H9 (cell line): ENCODE measurements around the gene TMEM80. TPM values are rescaled to one million over a fixed set of nuclear protein-coding genes. Genes with fewer than 3 reads are reported as not detected.
"Not testable (repeated sequence)": the region's sequence is repeated elsewhere in the genome, so short reads cannot be mapped to it uniquely, and the experiment has no call there.

Experiments used
- DNase-seq: peaks from one replicate; pipeline ENCODE4 v3.0.0-alpha.2; 2017
- H2AFZ ChIP-seq: one replicate; pipeline ENCODE4 v1.6.1; 2013; ENCODE audit warnings: mild to moderate bottlenecking, low read length, control low read depth, moderate library complexity
- H2AK5ac ChIP-seq: 2 replicates; pipeline ENCODE4 v1.6.1; 2013; ENCODE audit warnings: low read length, control low read depth, mixed read lengths; ENCODE audit not compliant: insufficient read length
- H2BK120ac ChIP-seq: one replicate; pipeline ENCODE4 v1.6.1; 2013; ENCODE audit warnings: low read depth, mild to moderate bottlenecking, low read length, control low read depth, inconsistent platforms; ENCODE audit not compliant: poor library complexity, severe bottlenecking
- H2BK12ac ChIP-seq: 2 replicates; pipeline ENCODE4 v1.6.1; 2013; ENCODE audit warnings: low read length, control low read depth, mixed read lengths, low read depth; ENCODE audit not compliant: insufficient read length
- H2BK15ac ChIP-seq: 2 replicates; pipeline ENCODE4 v1.6.1; 2013; ENCODE audit warnings: low read depth, low read length, control low read depth
- H2BK20ac ChIP-seq: one replicate; pipeline ENCODE4 v1.6.1; 2013; ENCODE audit warnings: low read depth, mild to moderate bottlenecking, low read length, control low read depth, inconsistent platforms; ENCODE audit not compliant: poor library complexity, severe bottlenecking
- H2BK5ac ChIP-seq: 2 replicates; pipeline ENCODE4 v1.6.1; 2013; ENCODE audit warnings: low read length, control low read depth, mixed read lengths; ENCODE audit not compliant: insufficient read length
- H3K14ac ChIP-seq: 2 replicates; pipeline ENCODE4 v1.6.1; 2013; ENCODE audit warnings: low read length, control low read depth; ENCODE audit not compliant: insufficient read depth
- H3K18ac ChIP-seq: 2 replicates; pipeline ENCODE4 v1.6.1; 2013; ENCODE audit warnings: low read depth, mild to moderate bottlenecking, mixed read lengths, low read length, control low read depth; ENCODE audit not compliant: insufficient read length
- H3K23ac ChIP-seq: 2 replicates; pipeline ENCODE4 v1.6.1; 2013; ENCODE audit warnings: low read length, control low read depth, mixed read lengths, low read depth; ENCODE audit not compliant: insufficient read length
- H3K23me2 ChIP-seq: 2 replicates; pipeline ENCODE4 v1.6.1; 2013; ENCODE audit warnings: low read depth, mild to moderate bottlenecking, mixed read lengths, low read length, control low read depth; ENCODE audit not compliant: insufficient read length, poor library complexity, severe bottlenecking
- H3K27ac ChIP-seq: 2 replicates; pipeline ENCODE4 v1.5.1; 2013; ENCODE audit warnings: low read length, control low read depth, mixed read lengths, low read depth; ENCODE audit not compliant: insufficient read length
- H3K27me3 ChIP-seq: 2 replicates; pipeline ENCODE4 v1.6.1; 2013; ENCODE audit warnings: low read length, control low read depth, inconsistent platforms; ENCODE audit not compliant: insufficient read depth
- H3K4ac ChIP-seq: 2 replicates; pipeline ENCODE4 v1.6.1; 2013; ENCODE audit warnings: low read depth, mild to moderate bottlenecking, control low read depth, inconsistent platforms, low read length, moderate library complexity
- H3K4me1 ChIP-seq: 2 replicates; pipeline ENCODE4 v1.6.1; 2013; ENCODE audit warnings: low read length, control low read depth, inconsistent platforms; ENCODE audit not compliant: insufficient read depth
- H3K4me2 ChIP-seq: 2 replicates; pipeline ENCODE4 v1.6.1; 2013; ENCODE audit warnings: low read length, control low read depth, mixed read lengths; ENCODE audit not compliant: insufficient read length, insufficient read depth
- H3K56ac ChIP-seq: 2 replicates; pipeline ENCODE4 v1.6.1; 2013; ENCODE audit warnings: low read depth, mild to moderate bottlenecking, mixed read lengths, low read length, control low read depth; ENCODE audit not compliant: insufficient read length
- H3K79me1 ChIP-seq: 2 replicates; pipeline ENCODE4 v1.6.1; 2013; ENCODE audit warnings: low read depth, mild to moderate bottlenecking, moderate library complexity, low read length, control low read depth, inconsistent platforms; ENCODE audit not compliant: insufficient read depth, poor library complexity, severe bottlenecking
- H3K79me2 ChIP-seq: 2 replicates; pipeline ENCODE4 v1.6.1; 2013; ENCODE audit warnings: low read length, control low read depth, inconsistent platforms; ENCODE audit not compliant: insufficient read depth
- H3K9ac ChIP-seq: 2 replicates; pipeline ENCODE4 v1.6.1; 2013; ENCODE audit warnings: low read length, control low read depth, mixed read lengths; ENCODE audit not compliant: insufficient read length; ENCODE audit errors: extremely low read depth
- H3K9me3 ChIP-seq: one replicate; pipeline ENCODE4 v1.6.1; 2013; ENCODE audit warnings: low read depth, low read length, inconsistent platforms; ENCODE audit not compliant: control insufficient read depth
- H3T11ph ChIP-seq: one replicate; pipeline ENCODE4 v1.6.1; 2013; ENCODE audit warnings: mild to moderate bottlenecking, low read length, control low read depth, inconsistent platforms
- H4K20me1 ChIP-seq: one replicate; pipeline ENCODE4 v1.6.1; 2013; ENCODE audit not compliant: control insufficient read depth, insufficient read length, insufficient read depth
- H4K5ac ChIP-seq: 2 replicates; pipeline ENCODE4 v1.6.1; 2013; ENCODE audit warnings: low read depth, mild to moderate bottlenecking, mixed read lengths, low read length, control low read depth; ENCODE audit not compliant: insufficient read length
- H4K8ac ChIP-seq: replicated peaks from 2 replicates; pipeline ENCODE4 v1.6.1; 2013; ENCODE audit warnings: low read length, control low read depth, mixed read lengths, low read depth; ENCODE audit not compliant: insufficient read length
- H4K91ac ChIP-seq: 2 replicates; pipeline ENCODE4 v1.6.1; 2013; ENCODE audit warnings: low read depth, mild to moderate bottlenecking, moderate library complexity, mixed read lengths, low read length, control low read depth; ENCODE audit not compliant: insufficient read length
- H3K27ac Mint-ChIP-seq, 3 experiments: 2 replicates in 2 of 3; 3 replicates in 1 of 3; pipeline ENCODE4 v1.8.0; 2020 to 2021; ENCODE audit warnings: mixed read lengths in 3 of 3, mild to moderate bottlenecking in 1 of 3, moderate library complexity in 1 of 3
- H3K27me3 Mint-ChIP-seq: 2 replicates; pipeline ENCODE4 v1.8.0; 2021; ENCODE audit warnings: low read depth, mild to moderate bottlenecking, moderate library complexity, mixed read lengths
- H3K36me3 Mint-ChIP-seq, 3 experiments: 2 replicates in 2 of 3; 3 replicates in 1 of 3; pipeline ENCODE4 v1.8.0; 2020 to 2021; ENCODE audit warnings: low read depth in 3 of 3, mixed read lengths in 3 of 3; ENCODE audit not compliant: insufficient read depth in 1 of 3
- H3K4me1 Mint-ChIP-seq, 2 experiments: 2 replicates each; pipeline ENCODE4 v1.8.0; 2020; ENCODE audit warnings: mixed read lengths in 2 of 2
- H3K4me3 Mint-ChIP-seq, 2 experiments: 2 replicates in 1 of 2; 3 replicates in 1 of 2; pipeline ENCODE4 v1.8.0; 2020 to 2021; ENCODE audit warnings: mild to moderate bottlenecking in 2 of 2, mixed read lengths in 2 of 2, moderate library complexity in 1 of 2
- H3K9me3 Mint-ChIP-seq, 2 experiments: 2 replicates in 1 of 2; 3 replicates in 1 of 2; pipeline ENCODE4 v1.8.0; 2020; ENCODE audit warnings: mild to moderate bottlenecking in 2 of 2, mixed read lengths in 2 of 2, moderate library complexity in 1 of 2
- WGBS: extraction: QIAGEN DNeasy Blood & Tissue Kit; methylation state at CpG from one replicate; pipeline ENCODE4 v1.1.7; 2013; ENCODE audit warnings: missing lambda C conversion rate, low lambda C conversion rate, mixed read lengths; ENCODE audit not compliant: insufficient read length; ENCODE audit errors: extremely low coverage; 5-methylcytosine and 5-hydroxymethylcytosine counted together
- total RNA-seq: library from RNA; stranded (reverse); gene quantifications from 2 replicates; pipeline ENCODE4 v1.2.1, GENCODE V29; 2021
- TF ChIP-seq, protein P1 (sequence below): fragments of 200-600 bp; sonication (generic); conservative IDR thresholded peaks from 3 replicates; pipeline ENCODE4 v1.8.0; 2021; ENCODE audit warnings: antibody characterized with exemption, mild to moderate bottlenecking

The TMEM80 gene
- total RNA-seq, 1 experiment from 2014 or later, result 23.6 TPM

DNA sequence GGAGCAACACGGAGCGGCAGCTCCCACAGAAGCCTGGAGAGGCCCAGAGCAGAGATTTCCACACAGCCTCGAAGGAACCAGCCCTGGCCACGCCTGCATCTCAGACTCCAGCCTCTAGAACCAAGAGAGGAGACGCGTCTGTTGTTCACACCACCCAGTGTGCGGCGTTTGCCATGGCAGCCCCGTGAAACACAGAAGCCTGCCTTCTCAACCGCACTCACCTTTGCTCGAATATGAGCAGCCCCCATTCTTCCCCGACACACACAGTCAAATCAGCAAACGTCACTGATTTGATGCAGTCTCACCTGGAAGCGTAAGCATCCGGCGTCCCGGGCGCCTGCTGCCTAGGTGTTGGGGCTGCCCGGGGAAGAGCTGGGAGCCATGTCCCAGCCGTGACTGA is 37.5 kb downstream of the TMEM80 start:
- H3K56ac ChIP-seq, result no peak overlapping the region
- Mint-ChIP-seq H3K27ac (no peak overlapping the region; a peak in 1 of 7 replicates), H3K27me3 (peaks cover 11% of the 10 kb centered on the region), H3K36me3 (peaks cover 3 to 11% (median 5%) of the 10 kb centered on the region in 3 experiments; a peak in 6 of 7 replicates), H3K4me3 (no peak overlapping the region), H3K9me3 (peaks cover 12 to 15% of the 10 kb centered on the region in 2 experiments), H3K4me1 (0 out of 4 replicates have a peak, but pooled peaks cover 3 to 6% of the 10 kb centered on the region in 2 experiments)
- H4K20me1 ChIP-seq, result no peaks in the 10 kb centered on the region
- no peak overlapping the region for H4K8ac ChIP-seq
- H3K23me2 ChIP-seq, result no peaks in the 10 kb centered on the region
- TF ChIP-seq, protein P1, sequence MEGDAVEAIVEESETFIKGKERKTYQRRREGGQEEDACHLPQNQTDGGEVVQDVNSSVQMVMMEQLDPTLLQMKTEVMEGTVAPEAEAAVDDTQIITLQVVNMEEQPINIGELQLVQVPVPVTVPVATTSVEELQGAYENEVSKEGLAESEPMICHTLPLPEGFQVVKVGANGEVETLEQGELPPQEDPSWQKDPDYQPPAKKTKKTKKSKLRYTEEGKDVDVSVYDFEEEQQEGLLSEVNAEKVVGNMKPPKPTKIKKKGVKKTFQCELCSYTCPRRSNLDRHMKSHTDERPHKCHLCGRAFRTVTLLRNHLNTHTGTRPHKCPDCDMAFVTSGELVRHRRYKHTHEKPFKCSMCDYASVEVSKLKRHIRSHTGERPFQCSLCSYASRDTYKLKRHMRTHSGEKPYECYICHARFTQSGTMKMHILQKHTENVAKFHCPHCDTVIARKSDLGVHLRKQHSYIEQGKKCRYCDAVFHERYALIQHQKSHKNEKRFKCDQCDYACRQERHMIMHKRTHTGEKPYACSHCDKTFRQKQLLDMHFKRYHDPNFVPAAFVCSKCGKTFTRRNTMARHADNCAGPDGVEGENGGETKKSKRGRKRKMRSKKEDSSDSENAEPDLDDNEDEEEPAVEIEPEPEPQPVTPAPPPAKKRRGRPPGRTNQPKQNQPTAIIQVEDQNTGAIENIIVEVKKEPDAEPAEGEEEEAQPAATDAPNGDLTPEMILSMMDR, result no peak
- no peak overlapping the region for H4K5ac ChIP-seq
- H2BK20ac ChIP-seq, result no peak overlapping the region
- H3K9me3 ChIP-seq, result no peaks in the 10 kb centered on the region
- H2AK5ac ChIP-seq, result no peak overlapping the region
- no peak overlapping the region for H2AFZ ChIP-seq
- no peak overlapping the region for H3K18ac ChIP-seq
- no peak overlapping the region for H2BK120ac ChIP-seq
- no peak overlapping the region for H2BK15ac ChIP-seq
- DNase-seq, result no peak
- no peak overlapping the region for H3K23ac ChIP-seq
- H3K4ac ChIP-seq, result no peak overlapping the region
- no peak overlapping the region for H3K27ac ChIP-seq
- H3K79me2 ChIP-seq, result no peaks in the 10 kb centered on the region
- no CpG with 5 or more reads among the region's 20 CpGs for WGBS
- no peak overlapping the region for H3K4me2 ChIP-seq
- H3K27me3 ChIP-seq, result no peaks in the 10 kb centered on the region
- H3K9ac ChIP-seq, result no peak overlapping the region
- no peak overlapping the region for H3T11ph ChIP-seq
- H4K91ac ChIP-seq, result no peak overlapping the region
- no peaks in the 10 kb centered on the region for H3K79me1 ChIP-seq
- no peak overlapping the region for H2BK12ac ChIP-seq
- H2BK5ac ChIP-seq, result no peak overlapping the region
- H3K4me1 ChIP-seq, result no peaks in the 10 kb centered on the region
- H3K14ac ChIP-seq, result no peak overlapping the region

- not testable (repeated sequence) for H3K4me3 Mint-ChIP-seq, H3K79me2 ChIP-seq, H3K23me2 ChIP-seq, H3K27ac Mint-ChIP-seq, H3K4me1 ChIP-seq, H3K79me1 ChIP-seq, H3K56ac ChIP-seq, H3K18ac ChIP-seq, H3K14ac ChIP-seq, H2BK120ac ChIP-seq, H3K23ac ChIP-seq, H2BK5ac ChIP-seq, H3T11ph ChIP-seq, H4K20me1 ChIP-seq, H3K4me2 ChIP-seq, H3K4ac ChIP-seq, H3K27me3 ChIP-seq, H2BK20ac ChIP-seq, H3K9me3 ChIP-seq, H3K9ac ChIP-seq, H2AFZ ChIP-seq, H3K27ac ChIP-seq, H4K91ac ChIP-seq, H4K5ac ChIP-seq, H2BK15ac ChIP-seq, H3K4me1 Mint-ChIP-seq, H2AK5ac ChIP-seq, H2BK12ac ChIP-seq, H4K8ac ChIP-seq, DNase-seq
- peaks cover 12 to 15% of the 10 kb centered on the region in 2 experiments for H3K9me3 Mint-ChIP-seq
- peaks cover 3 to 11% (median 5%) of the 10 kb centered on the region in 3 experiments; a peak in 6 of 7 replicates for H3K36me3 Mint-ChIP-seq
- peaks cover 11% of the 10 kb centered on the region for H3K27me3 Mint-ChIP-seq
- WGBS, result no CpG with 5 or more reads among the region's 26 CpGs
These were observed 38.9 kb downstream of the TMEM80 start for GRCh38 chr11:734541-734940.
